Loucy (cell line): ENCODE data around the gene DPP4.

Source experiments
- H2AFZ ChIP-seq: fragments of 200-600 bp; sonication (generic); 2 replicates; pipeline ENCODE4 v1.6.0; 2016; ENCODE audit warnings: antibody characterized with exemption, mild to moderate bottlenecking, low read length, moderate library complexity
- H3F3A ChIP-seq: fragments of 200-600 bp; 2 replicates; pipeline ENCODE4 v1.6.0; 2016; ENCODE audit warnings: antibody characterized with exemption, low read depth, mild to moderate bottlenecking
- H3K27me3 ChIP-seq: fragments of 200-600 bp; sonication (generic); 2 replicates; pipeline ENCODE4 v1.6.1; 2014; ENCODE audit warnings: low read length, mild to moderate bottlenecking; ENCODE audit not compliant: insufficient read depth, poor library complexity, severe bottlenecking
- H3K36me3 ChIP-seq: fragments of 200-600 bp; sonication (generic); 2 replicates; pipeline ENCODE4 v1.6.1; 2016; ENCODE audit warnings: low read length; ENCODE audit not compliant: insufficient read depth
- H3K4me1 ChIP-seq: fragments of 200-600 bp; sonication (generic); 2 replicates; pipeline ENCODE4 v1.5.1; 2014; ENCODE audit warnings: low read length, mild to moderate bottlenecking; ENCODE audit not compliant: insufficient read depth, poor library complexity, severe bottlenecking
- H3K4me2 ChIP-seq: fragments of 200-600 bp; sonication (generic); 2 replicates; pipeline ENCODE4 v1.6.0; 2014; ENCODE audit warnings: antibody characterized with exemption, low read length, low read depth, mild to moderate bottlenecking; ENCODE audit not compliant: poor library complexity, severe bottlenecking
- H3K4me3 ChIP-seq: fragments of 200-600 bp; sonication (generic); 2 replicates; pipeline ENCODE4 v1.5.1; 2014; ENCODE audit warnings: low read length, mild to moderate bottlenecking, mixed read lengths; ENCODE audit not compliant: poor library complexity, severe bottlenecking
- H3K79me2 ChIP-seq: fragments of 200-600 bp; sonication (generic); 2 replicates; pipeline ENCODE4 v1.6.1; 2014; ENCODE audit warnings: low read length; ENCODE audit not compliant: insufficient read depth
- H3K9ac ChIP-seq: fragments of 200-600 bp; sonication (generic); 2 replicates; pipeline ENCODE4 v1.6.0; 2014; ENCODE audit warnings: mild to moderate bottlenecking, low read depth, low read length, moderate library complexity; ENCODE audit not compliant: poor library complexity, severe bottlenecking
- H3K9me2 ChIP-seq: fragments of 200-600 bp; sonication (generic); replicated peaks from 2 replicates; pipeline ENCODE4 v1.6.1; 2016; ENCODE audit warnings: low read depth, low read length, mixed read lengths
- H3K9me3 ChIP-seq: fragments of 200-600 bp; sonication (generic); 2 replicates; pipeline ENCODE4 v1.6.1; 2014; ENCODE audit warnings: mild to moderate bottlenecking, antibody characterized with exemption, low read length, low read depth; ENCODE audit not compliant: insufficient read depth
- H4K20me1 ChIP-seq: fragments of 200-600 bp; sonication (generic); 2 replicates; pipeline ENCODE4 v1.6.0; 2014; ENCODE audit warnings: antibody characterized with exemption, low read length, mild to moderate bottlenecking; ENCODE audit not compliant: insufficient read depth, poor library complexity, severe bottlenecking
- EZH2phosphoT487 ChIP-seq: fragments of 200-600 bp; IDR thresholded peaks from 2 replicates; pipeline ENCODE4 v1.6.1; 2018; ENCODE audit warnings: antibody characterized with exemption, mild to moderate bottlenecking, moderate library complexity, borderline replicate concordance
- TF ChIP-seq, protein P1 (sequence below): fragments of 200-600 bp; sonication (generic); conservative IDR thresholded peaks from 2 replicates; pipeline ENCODE4 v1.5.1; 2014; ENCODE audit warnings: mild to moderate bottlenecking, antibody characterized with exemption, low read length

DPP4 gene

DNA sequence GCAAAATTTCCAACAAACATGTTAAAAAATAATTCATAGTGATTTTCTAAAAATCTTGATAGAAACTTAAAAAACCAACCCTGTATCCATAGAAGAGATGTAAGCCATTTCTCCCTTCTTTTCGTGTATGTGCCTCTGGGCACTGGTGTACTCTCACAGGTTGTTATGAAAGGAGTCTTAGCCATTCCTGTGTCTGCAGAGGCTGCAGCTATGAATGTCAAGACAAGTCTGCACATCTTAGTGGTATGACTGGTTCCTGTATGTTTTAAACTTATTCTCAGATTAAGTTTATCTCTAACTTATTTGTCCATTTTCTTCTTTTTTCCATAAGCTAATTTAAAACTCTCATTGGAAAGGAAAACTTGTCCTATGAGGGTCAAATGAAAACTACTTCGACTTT, 84.0 kb downstream of the DPP4 start:
- TF ChIP-seq, protein P1, sequence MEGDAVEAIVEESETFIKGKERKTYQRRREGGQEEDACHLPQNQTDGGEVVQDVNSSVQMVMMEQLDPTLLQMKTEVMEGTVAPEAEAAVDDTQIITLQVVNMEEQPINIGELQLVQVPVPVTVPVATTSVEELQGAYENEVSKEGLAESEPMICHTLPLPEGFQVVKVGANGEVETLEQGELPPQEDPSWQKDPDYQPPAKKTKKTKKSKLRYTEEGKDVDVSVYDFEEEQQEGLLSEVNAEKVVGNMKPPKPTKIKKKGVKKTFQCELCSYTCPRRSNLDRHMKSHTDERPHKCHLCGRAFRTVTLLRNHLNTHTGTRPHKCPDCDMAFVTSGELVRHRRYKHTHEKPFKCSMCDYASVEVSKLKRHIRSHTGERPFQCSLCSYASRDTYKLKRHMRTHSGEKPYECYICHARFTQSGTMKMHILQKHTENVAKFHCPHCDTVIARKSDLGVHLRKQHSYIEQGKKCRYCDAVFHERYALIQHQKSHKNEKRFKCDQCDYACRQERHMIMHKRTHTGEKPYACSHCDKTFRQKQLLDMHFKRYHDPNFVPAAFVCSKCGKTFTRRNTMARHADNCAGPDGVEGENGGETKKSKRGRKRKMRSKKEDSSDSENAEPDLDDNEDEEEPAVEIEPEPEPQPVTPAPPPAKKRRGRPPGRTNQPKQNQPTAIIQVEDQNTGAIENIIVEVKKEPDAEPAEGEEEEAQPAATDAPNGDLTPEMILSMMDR: no peak
- no peak for TF ChIP-seq EZH2phosphoT487
- Histone ChIP-seq H4K20me1 (no peaks in the 10 kb centered on the region), H3K4me1 (peaks cover 32% of the 10 kb centered on the region), H3K4me3 (no peak overlapping the region), H3F3A (no peaks in the 10 kb centered on the region), H3K27me3 (no peaks in the 10 kb centered on the region), H2AFZ (no peak overlapping the region), H3K9me3 (no peaks in the 10 kb centered on the region), H3K9ac (no peak overlapping the region), H3K9me2 (no peaks in the 10 kb centered on the region), H3K4me2 (no peak overlapping the region), H3K79me2 (no peaks in the 10 kb centered on the region), H3K36me3 (no peaks in the 10 kb centered on the region)

DNA sequence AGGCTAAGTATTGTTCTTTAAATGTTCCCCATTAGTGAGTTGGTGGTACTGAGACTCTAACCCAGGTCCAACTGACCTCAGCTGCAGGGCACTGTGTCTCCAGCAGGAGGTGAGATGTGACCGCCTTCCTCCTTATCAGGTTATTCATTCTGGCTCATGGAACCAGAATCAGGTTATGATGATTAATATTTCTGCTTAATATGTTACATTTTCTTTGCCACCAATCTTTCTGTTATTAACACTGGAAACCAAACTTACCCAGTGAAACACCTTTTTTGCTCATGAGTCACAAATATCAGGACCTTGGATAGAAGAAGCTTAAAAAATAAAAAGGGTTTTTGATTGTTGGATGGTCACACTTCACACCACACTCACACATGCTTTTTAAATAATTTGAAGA, 85.4 kb downstream of the DPP4 start:
- peaks cover 20% of the 10 kb centered on the region for H3K4me1 ChIP-seq
- no peaks in the 10 kb centered on the region for H3K9me3 ChIP-seq
- no peaks in the 10 kb centered on the region for H3K27me3 ChIP-seq
- H3K79me2 ChIP-seq: no peaks in the 10 kb centered on the region
- H3K9ac ChIP-seq: no peak overlapping the region
- H3K4me3 ChIP-seq: no peak overlapping the region
- no peaks in the 10 kb centered on the region for H3F3A ChIP-seq
- H3K9me2 ChIP-seq: no peaks in the 10 kb centered on the region
- no peaks in the 10 kb centered on the region for H4K20me1 ChIP-seq
- no peaks in the 10 kb centered on the region for H3K36me3 ChIP-seq
- no peak overlapping the region for H2AFZ ChIP-seq
- TF ChIP-seq, protein P1: peak; percentile 57
- TF ChIP-seq EZH2phosphoT487: no peak
- no peak overlapping the region for H3K4me2 ChIP-seq

DNA sequence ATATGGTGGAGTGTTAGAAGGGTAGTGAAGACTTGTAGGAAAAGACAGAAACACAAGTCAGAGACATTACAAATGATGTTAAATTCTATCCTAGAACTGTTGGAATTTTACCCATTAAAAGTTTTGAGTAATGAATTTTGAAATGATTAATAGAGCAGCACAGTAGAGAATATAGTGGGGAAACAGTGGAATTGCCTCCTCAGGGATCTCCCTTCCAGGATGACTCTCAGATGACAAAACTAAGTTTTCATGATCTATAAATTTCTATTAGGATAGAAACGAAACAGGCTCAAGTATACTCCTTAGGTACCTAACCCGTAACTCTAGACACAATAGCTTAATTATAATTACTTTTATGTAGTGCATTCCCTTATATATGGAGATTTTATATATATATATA, 86.7 kb downstream of the DPP4 start:
- no peaks in the 10 kb centered on the region for H3F3A ChIP-seq
- no peaks in the 10 kb centered on the region for H3K9me3 ChIP-seq
- H4K20me1 ChIP-seq: no peaks in the 10 kb centered on the region
- H3K4me2 ChIP-seq: no peak overlapping the region
- H3K9ac ChIP-seq: no peak overlapping the region
- H3K4me1 ChIP-seq: peaks cover 7% of the 10 kb centered on the region
- no peak overlapping the region for H3K4me3 ChIP-seq
- no peaks in the 10 kb centered on the region for H3K9me2 ChIP-seq
- no peaks in the 10 kb centered on the region for H3K36me3 ChIP-seq
- TF ChIP-seq, protein P1: no peak
- no peak overlapping the region for H2AFZ ChIP-seq
- no peaks in the 10 kb centered on the region for H3K27me3 ChIP-seq
- no peaks in the 10 kb centered on the region for H3K79me2 ChIP-seq
